ENCODE measurements around the gene DEFB123. TPM values are rescaled to one million over a fixed set of nuclear protein-coding genes. Genes with fewer than 3 reads are reported as not detected.

DEFB123 gene, protein sequence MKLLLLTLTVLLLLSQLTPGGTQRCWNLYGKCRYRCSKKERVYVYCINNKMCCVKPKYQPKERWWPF
- total RNA-seq (2014; rRNA removed; shearing (Covaris generic)), result not detected in 2 replicates

DNA sequence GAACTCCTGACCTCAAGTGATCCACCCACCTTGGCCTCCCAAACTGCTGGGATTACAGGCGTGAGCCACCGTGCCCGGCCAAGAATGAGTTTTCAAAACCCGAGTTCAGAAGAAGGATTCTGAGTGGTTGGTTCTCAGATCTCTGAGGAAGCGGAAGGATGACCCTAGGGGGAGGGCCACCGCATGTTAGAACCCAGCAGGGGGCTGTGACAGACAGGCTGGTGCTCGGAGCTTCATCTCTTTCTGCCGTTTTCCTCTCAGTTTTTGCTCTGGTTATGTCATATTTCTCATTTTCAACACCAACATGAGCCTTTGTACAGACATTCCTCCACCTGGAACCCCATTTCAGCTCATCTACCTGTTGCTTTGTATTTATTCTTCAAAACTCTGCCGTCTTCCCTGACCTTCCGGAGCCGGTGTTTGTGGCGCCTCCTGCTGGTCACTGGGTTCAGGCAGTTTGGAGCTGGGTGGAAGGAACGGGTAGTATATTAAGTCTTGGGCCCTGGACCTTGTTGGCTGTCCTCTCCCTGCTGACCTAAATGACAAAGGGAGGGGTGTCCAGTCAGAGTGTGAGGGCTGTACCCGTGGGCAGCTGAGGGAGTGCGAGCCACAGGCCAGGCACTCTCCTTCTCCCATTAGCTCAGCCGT lies at the start of gene DEFB123:
Gene DEFB123 (plus strand): TSS at position 621 of the 648 bp plus-strand sequence. CDS start 67 bp downstream, outside the sequence.

DNA sequence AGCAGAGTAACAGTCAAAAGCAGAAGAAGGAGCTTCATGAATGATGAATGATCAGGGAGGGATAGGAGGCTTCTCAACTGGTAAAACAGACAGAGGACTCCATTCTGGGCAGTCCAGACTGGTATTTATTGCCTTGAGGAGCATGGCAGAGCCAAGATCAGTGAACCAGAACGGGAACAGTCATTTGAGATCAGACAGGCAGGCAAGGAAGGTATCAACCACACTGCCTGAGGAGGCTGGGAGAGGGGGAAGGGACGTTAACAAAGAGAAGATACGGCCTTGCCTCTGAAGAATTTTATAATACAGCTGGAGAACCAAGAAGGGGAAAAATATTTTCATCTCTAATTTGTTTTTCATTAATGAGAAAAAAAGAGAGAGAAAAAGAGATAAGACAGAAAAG lies 34.3 kb upstream of the DEFB123 start, which contains the start of gene DEFB121:
Gene DEFB121 (minus strand): TSS at position 101 of the 400 bp plus-strand sequence. CDS start 63 bp downstream, at position 38.

DNA sequence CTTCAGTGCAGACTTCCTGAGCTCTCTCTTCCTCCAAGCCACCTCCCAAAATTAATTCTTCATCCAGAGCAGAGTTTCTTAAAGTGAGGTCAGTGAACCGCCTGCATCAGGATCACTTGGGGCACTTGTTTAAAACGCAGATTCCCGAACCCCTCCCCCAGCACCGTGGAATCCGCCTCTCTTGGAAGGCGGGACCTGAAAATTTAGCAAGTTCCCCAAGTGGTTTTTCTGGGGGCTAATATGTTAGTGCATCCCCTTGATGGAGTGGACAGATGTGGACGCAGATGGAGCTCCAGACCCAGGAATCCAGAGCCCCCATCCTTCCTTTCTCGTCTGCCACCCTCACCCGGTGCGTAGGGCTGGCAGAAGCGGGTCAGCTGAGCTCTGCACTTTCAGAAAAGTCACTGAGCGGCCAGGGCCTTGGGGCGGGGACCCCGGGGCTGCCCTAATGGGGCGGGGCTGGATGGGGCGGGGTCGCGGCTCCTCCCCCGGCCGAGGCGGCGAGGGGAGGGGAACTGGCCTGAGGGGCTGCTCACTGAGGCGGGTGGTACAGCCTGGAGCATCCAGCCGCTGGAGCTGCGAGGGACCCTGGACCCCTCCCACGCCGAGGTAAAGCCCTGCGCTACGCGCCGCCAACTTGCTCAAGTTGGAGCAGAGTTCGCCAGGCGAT lies 34.5 kb downstream of the DEFB123 start, which contains the start of the genes DEFB124 and REM1:
Gene DEFB124 (minus strand): TSS at position 370 of the 670 bp plus-strand sequence. CDS start 2,114 bp downstream, outside the sequence.
Gene REM1 (plus strand): TSS at position 531 of the 670 bp plus-strand sequence. CDS start 1,158 bp downstream, outside the sequence.

Other genes with a start within 250 kb of the DEFB123 start
- gene DEFB115, start 183.0 kb upstream of the DEFB123 start, total RNA-seq (2014; rRNA removed; shearing (Covaris generic)), result not detected in 2 replicates
- gene DEFB116, start 132.0 kb upstream of the DEFB123 start, total RNA-seq (2014; rRNA removed; shearing (Covaris generic)), result not detected in 2 replicates
- gene DEFB118, start 72.0 kb upstream of the DEFB123 start, total RNA-seq (2014; rRNA removed; shearing (Covaris generic)), result not detected in 2 replicates
- gene DEFB119, start 50.0 kb upstream of the DEFB123 start, total RNA-seq (2014; rRNA removed; shearing (Covaris generic)), result not detected in 2 replicates
- not detected in 2 replicates for gene DEFB121, start 34.4 kb upstream of the DEFB123 start, total RNA-seq (2014; rRNA removed; shearing (Covaris generic))
- not detected in 2 replicates for gene DEFB124, start 34.5 kb downstream of the DEFB123 start, total RNA-seq (2014; rRNA removed; shearing (Covaris generic))
- 0.23 and 1.5 TPM in 2 replicates for gene REM1, start 34.7 kb downstream of the DEFB123 start, total RNA-seq (2014; rRNA removed; shearing (Covaris generic))
- 81.3 and 109 TPM in 2 replicates for gene HM13, start 73.8 kb downstream of the DEFB123 start, total RNA-seq (2014; rRNA removed; shearing (Covaris generic))
- gene ID1, start 164.7 kb downstream of the DEFB123 start, total RNA-seq (2014; rRNA removed; shearing (Covaris generic)), result 813 and 881 TPM in 2 replicates
- not detected in 2 replicates for gene COX4I2, start 197.3 kb downstream of the DEFB123 start, total RNA-seq (2014; rRNA removed; shearing (Covaris generic))